ENCODE measurements around the gene EFEMP2. TPM values are rescaled to one million over a fixed set of nuclear protein-coding genes. Genes with fewer than 3 reads are reported as not detected.

Gene EFEMP2
- total and polyA plus RNA-seq, 8 donors, result 21.0 to 37.9 (median 28.9) TPM

GRCh38 chr11:65822776-65823528 lies 49.6 kb downstream of the EFEMP2 start:
- H3K27ac ChIP-seq, result peak overlapping the region; percentile 14 to 49 (median 39)
- peak; percentile 39 to 79 for DNase-seq
- no peaks in the 10 kb centered on the region for H3K27me3 ChIP-seq
- 32 to 58% (median 45%) methylated on average over 15 of the region's 15 CpGs for WGBS, 5 donors
- H3K36me3 ChIP-seq, result no peaks in the 10 kb centered on the region
- intact Hi-C loops (cut with DNase I; ENCODE audit: low total_unique reads), result no loop called here
- no peak for TF ChIP-seq POLR2A (IDR thresholded peaks at IDR 0.05)
- no peak for TF ChIP-seq CTCF (IDR thresholded peaks at IDR 0.05)
- no peak for TF ChIP-seq EP300 (IDR thresholded peaks at IDR 0.05)
- no peak for TF ChIP-seq POLR2AphosphoS5 (IDR thresholded peaks at IDR 0.05)
- peaks cover 5 to 24% (median 16%) of the 10 kb centered on the region in 4 donors for H3K4me1 ChIP-seq
- no peak overlapping the region for H3K4me3 ChIP-seq
- no peaks in the 10 kb centered on the region for H3K9me3 ChIP-seq

DNA sequence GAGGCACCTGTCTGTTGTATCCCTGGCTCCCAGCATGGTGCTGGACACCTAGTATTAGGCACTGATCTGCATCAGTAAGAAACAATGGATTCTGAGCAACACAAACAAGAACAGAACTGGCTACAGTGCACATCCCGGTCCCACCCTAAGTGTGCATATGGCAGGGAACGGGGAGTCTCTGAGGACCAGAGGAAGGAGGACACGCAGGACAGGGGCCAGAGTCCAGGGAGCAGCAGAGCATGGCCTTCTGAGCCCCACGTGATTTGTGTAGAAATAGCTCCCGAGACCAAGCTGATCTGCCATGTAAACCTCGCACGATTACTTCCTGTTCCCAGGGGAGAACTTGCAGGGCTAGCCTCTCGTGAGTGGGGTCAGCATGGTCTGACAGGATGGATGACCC lies 51.5 kb downstream of the EFEMP2 start:
- H3K27ac ChIP-seq, result peak overlapping the region in 4 of 5 donors; percentile 3 to 54 (median 26)
- H3K4me1 ChIP-seq, result peaks cover 9 to 37% (median 27%) of the 10 kb centered on the region in 4 donors
- no peaks in the 10 kb centered on the region for H3K36me3 ChIP-seq
- H3K4me3 ChIP-seq, result no peak overlapping the region
- WGBS, 5 donors, result 24 to 51% (median 32%) methylated on average over 8 of the region's 8 CpGs
- no peaks in the 10 kb centered on the region for H3K9me3 ChIP-seq
- no peaks in the 10 kb centered on the region for H3K27me3 ChIP-seq
- peak in 1 of 2 donors; percentile 31 for DNase-seq
- no peak for TF ChIP-seq EP300 (IDR thresholded peaks at IDR 0.05)
- TF ChIP-seq CTCF (IDR thresholded peaks at IDR 0.05), result no peak
- no peak for TF ChIP-seq POLR2A (IDR thresholded peaks at IDR 0.05)
- intact Hi-C loops (cut with DNase I; ENCODE audit: low total_unique reads), result no loop called here

- WGBS, 5 donors, result 6 to 12% (median 7%) methylated on average over 34 to 74 of the region's 74 CpGs
- Histone ChIP-seq H3K27ac (peak overlapping the region; percentile 68 to 89 (median 87)), H3K4me1 (peaks cover 4 to 43% (median 33%) of the 10 kb centered on the region in 4 donors), H3K4me3 (peak overlapping the region; percentile 61 to 81 (median 70)), H3K9me3 (no peaks in the 10 kb centered on the region), H3K27me3 (no peaks in the 10 kb centered on the region), H3K36me3 (peaks cover 0 to 10% (median 2%) of the 10 kb centered on the region in 4 donors)
- intact Hi-C loops (cut with DNase I; ENCODE audit: low total_unique reads), result loop anchor here (5.0 kb wide), 1 partner anchor 106 kb away; the partner anchor contains the start of gene KAT5
- DNase-seq, result peak; percentile 97 to 98
- TF ChIP-seq POLR2AphosphoS5 (IDR thresholded peaks at IDR 0.05) (peak; percentile 20 to 77 (median 46)), CTCF (IDR thresholded peaks at IDR 0.05) (peak in 5 of 7 experiments; percentile 93 to 100 (median 99)), POLR2A (IDR thresholded peaks at IDR 0.05) (no peak)
These were observed 54.5 kb downstream of the EFEMP2 start for GRCh38 chr11:65817835-65818680.

- WGBS, 5 donors, result 58 to 65% (median 63%) methylated on average over 5 of the region's 5 CpGs
- peak overlapping the region in 4 of 5 donors; percentile 68 to 87 (median 82) for H3K27ac ChIP-seq
- H3K4me1 ChIP-seq, result peaks cover 4 to 39% (median 32%) of the 10 kb centered on the region in 4 donors
- no peak for DNase-seq
- no peak for TF ChIP-seq POLR2AphosphoS5 (IDR thresholded peaks at IDR 0.05)
- TF ChIP-seq EP300 (IDR thresholded peaks at IDR 0.05), result no peak
- TF ChIP-seq CTCF (IDR thresholded peaks at IDR 0.05), result no peak
- TF ChIP-seq POLR2A (IDR thresholded peaks at IDR 0.05), result no peak
- peak overlapping the region; percentile 61 to 81 (median 70) for H3K4me3 ChIP-seq
- H3K9me3 ChIP-seq, result no peaks in the 10 kb centered on the region
- no peaks in the 10 kb centered on the region for H3K27me3 ChIP-seq
- peaks cover 0 to 10% (median 2%) of the 10 kb centered on the region in 4 donors for H3K36me3 ChIP-seq
- intact Hi-C loops (cut with DNase I; ENCODE audit: low total_unique reads), result loop anchor here (5.0 kb wide), 1 partner anchor 105 kb away; the partner anchor contains the start of gene KAT5
These were observed 55.2 kb downstream of the EFEMP2 start for GRCh38 chr11:65817312-65817834.

Measured in stomach (tissue), 9 donors.